GM12878 (cell line): ENCODE results near the gene C9orf78. TPM values are rescaled to one million over a fixed set of nuclear protein-coding genes. Genes with fewer than 3 reads are reported as not detected.

Source experiments
- ATF7 ChIP-seq: fragments of 450-650 bp; IDR thresholded peaks from 2 replicates; pipeline ENCODE4 v1.6.1; 2016; ENCODE audit warnings: low read depth, mild to moderate bottlenecking
- ESRRA ChIP-seq: IDR thresholded peaks from 2 replicates; pipeline ENCODE4 v1.6.1; 2012; ENCODE audit warnings: mild to moderate bottlenecking, low read length, improper control_type of control experiment
- FOS ChIP-seq: IDR thresholded peaks from 3 replicates; pipeline ENCODE4 v1.6.1; 2011; ENCODE audit warnings: borderline replicate concordance; ENCODE audit not compliant: insufficient read length; ENCODE audit errors: extremely low read depth
- FOXK2 ChIP-seq: fragments of 450-650 bp; IDR thresholded peaks from 2 replicates; pipeline ENCODE4 v1.6.1; 2017; ENCODE audit warnings: mild to moderate bottlenecking, moderate library complexity
- GATAD2B ChIP-seq: fragments of 450-650 bp; conservative IDR thresholded peaks from 2 replicates; pipeline ENCODE4 v1.6.1; 2017; ENCODE audit warnings: low read depth, mild to moderate bottlenecking, moderate library complexity
- HCFC1 ChIP-seq: fragments of 150-350 bp; IDR thresholded peaks from 2 replicates; pipeline ENCODE4 v1.6.1; 2014; ENCODE audit warnings: low read length
- HDAC6 ChIP-seq: fragments of 200-600 bp; sonication (generic); IDR thresholded peaks from one replicate; pipeline ENCODE4 v1.8.0; 2017; ENCODE audit warnings: antibody characterized with exemption; ENCODE audit not compliant: unreplicated experiment
- KLF5 ChIP-seq: fragments of 450-650 bp; IDR thresholded peaks from 2 replicates; pipeline ENCODE4 v1.6.1; 2014; ENCODE audit warnings: mild to moderate bottlenecking; ENCODE audit not compliant: partially characterized antibody
- MTA2 ChIP-seq: fragments of 450-650 bp; IDR thresholded peaks from 2 replicates; pipeline ENCODE4 v1.6.1; 2016; ENCODE audit warnings: low read depth, mild to moderate bottlenecking, moderate library complexity
- NFIC ChIP-seq: IDR thresholded peaks from 2 replicates; pipeline ENCODE4 v1.6.1; 2012; ENCODE audit warnings: low read depth, mild to moderate bottlenecking, inconsistent platforms, low read length, moderate library complexity
- NFYB ChIP-seq: IDR thresholded peaks from 2 replicates; pipeline ENCODE4 v1.6.1; 2011; ENCODE audit warnings: low read depth, mild to moderate bottlenecking, low read length, improper control_type of control experiment, moderate library complexity; ENCODE audit not compliant: insufficient read depth
- NR2C1 ChIP-seq: fragments of 450-650 bp; IDR thresholded peaks from 2 replicates; pipeline ENCODE4 v1.6.1; 2017; ENCODE audit warnings: antibody characterized with exemption, mild to moderate bottlenecking, moderate library complexity
- PAX8 ChIP-seq: fragments of 450-650 bp; IDR thresholded peaks from 2 replicates; pipeline ENCODE4 v1.6.1; 2017; ENCODE audit warnings: mild to moderate bottlenecking, moderate library complexity
- POLR2A ChIP-seq: IDR thresholded peaks from 2 replicates; pipeline ENCODE4 v1.6.1; 2011; ENCODE audit warnings: low read depth, mild to moderate bottlenecking, low read length
- POLR2AphosphoS5 ChIP-seq: IDR thresholded peaks from 2 replicates; pipeline ENCODE4 v1.6.1; 2011; ENCODE audit warnings: mild to moderate bottlenecking, low read length, inconsistent platforms
- RAD51 ChIP-seq: fragments of 450-650 bp; IDR thresholded peaks from 2 replicates; pipeline ENCODE4 v1.6.1; 2016; ENCODE audit warnings: moderate library complexity, mild to moderate bottlenecking, inconsistent platforms
- SIN3A ChIP-seq: IDR thresholded peaks from 2 replicates; pipeline ENCODE4 v1.6.1; 2012; ENCODE audit warnings: low read depth, low read length, improper control_type of control experiment
- TARDBP ChIP-seq: IDR thresholded peaks from 2 replicates; pipeline ENCODE4 v1.6.1; 2016; ENCODE audit warnings: borderline replicate concordance
- WRNIP1 ChIP-seq: IDR thresholded peaks from 2 replicates; pipeline ENCODE4 v1.6.1; 2011; ENCODE audit warnings: low read depth, low read length, improper control_type of control experiment, borderline replicate concordance
- YBX1 ChIP-seq: fragments of 450-650 bp; IDR thresholded peaks from 2 replicates; pipeline ENCODE4 v1.6.1; 2016; ENCODE audit warnings: antibody characterized with exemption
- YY1 ChIP-seq: IDR thresholded peaks from 2 replicates; pipeline ENCODE4 v1.6.1; 2011; ENCODE audit warnings: low read depth, mild to moderate bottlenecking, low read length
- ZNF274 ChIP-seq: IDR thresholded peaks from one replicate; pipeline ENCODE4 v1.8.0; 2011; ENCODE audit not compliant: insufficient read length, insufficient read depth
- polyA plus RNA-seq, 11 experiments: library from polyadenylated mRNA; depleted of rRNA in 4 of 11; unstranded in 6 of 11; stranded (reverse) in 5 of 11; fragments of >200 nt; fragmentation: Nextera tagmentation in 4 of 11; fragmentation: Illumina TruSeq in 1 of 11; extraction: Ambion mirVana in 4 of 11; extraction: Trizol in 1 of 11; gene quantifications; 1 replicate in 1 of 11; 2 replicates in 10 of 11; pipeline versions ENCODE4 v1.2.1 to v1.2.3, GENCODE V29; 2011 to 2016; ENCODE audit warnings: inconsistent platforms in 2 of 11, missing spikeins in 2 of 11, low read depth in 1 of 11
- total RNA-seq, 4 experiments: library from RNA; depleted of rRNA in 3 of 4; stranded (reverse); fragments of >200 nt in 3 of 4; fragmentation: Illumina TruSeq in 1 of 4; extraction: Trizol in 1 of 4; gene quantifications; 2 replicates each; pipeline versions ENCODE4 v1.2.1 to v1.2.3, GENCODE V29; 2013 to 2021
- TF ChIP-seq, protein P1 (sequence below): IDR thresholded peaks from 2 replicates; pipeline ENCODE4 v1.6.1; 2012; ENCODE audit warnings: low read depth, low read length, improper control_type of control experiment
- TF ChIP-seq, protein P2 (sequence below): fragments of 450-650 bp; IDR thresholded peaks from 2 replicates; pipeline ENCODE4 v1.6.1; 2017; ENCODE audit warnings: borderline replicate concordance
- TF ChIP-seq, protein P3 (sequence below): IDR thresholded peaks from 2 replicates; pipeline ENCODE4 v1.6.1; 2011; ENCODE audit warnings: borderline replicate concordance, low read depth, mild to moderate bottlenecking, moderate library complexity, mixed read lengths, low read length; ENCODE audit not compliant: insufficient read depth; ENCODE audit errors: extremely low read length
- TF ChIP-seq, protein P4 (sequence below): IDR thresholded peaks from 2 replicates; pipeline ENCODE4 v1.6.1; 2011; ENCODE audit warnings: low read depth, mild to moderate bottlenecking, low read length, moderate library complexity, borderline replicate concordance; ENCODE audit errors: extremely low read depth
- TF ChIP-seq, protein P5 (sequence below): fragments of 150-350 bp; IDR thresholded peaks from 2 replicates; pipeline ENCODE4 v1.6.1; 2014; ENCODE audit warnings: mild to moderate bottlenecking, low read depth, low read length

The C9orf78 gene
- total and polyA plus RNA-seq, 10 of the 15 experiments (the other 5 are each of a cell fraction or from before 2014, with no cell fraction given) = 23.0 to 60.9 (median 47.5) TPM

DNA sequence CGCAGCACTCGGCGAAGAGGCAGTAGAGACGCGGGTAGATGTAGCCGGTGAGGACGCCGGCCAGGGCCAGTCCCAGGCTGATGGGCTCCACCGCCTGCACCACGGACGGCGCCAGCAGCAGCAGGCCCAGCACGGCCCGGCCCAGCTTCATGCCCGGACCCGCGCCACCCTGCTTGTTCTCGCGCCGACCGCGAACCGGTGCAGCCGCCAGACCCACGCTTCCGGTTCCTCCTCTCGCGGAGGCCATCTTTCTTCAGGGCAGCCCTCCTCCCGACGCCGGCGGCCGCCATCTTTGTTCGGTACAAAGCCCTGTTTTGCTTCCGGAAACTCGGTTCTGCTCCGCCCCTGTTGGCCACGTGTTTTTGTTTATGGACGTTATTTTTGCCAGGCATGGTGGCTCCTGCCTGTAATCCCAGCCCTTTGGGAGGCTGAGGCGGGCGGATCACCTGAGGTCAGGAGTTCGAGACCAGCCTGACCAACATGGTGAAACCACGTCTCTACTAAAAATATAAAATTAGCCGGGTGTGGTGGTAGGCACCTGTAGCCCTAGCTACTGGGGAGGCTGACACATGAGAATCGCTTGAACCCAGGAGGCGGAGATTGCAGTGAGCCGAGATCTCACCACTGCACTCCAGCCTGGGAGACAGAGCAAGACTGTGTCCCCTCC is 11.0 kb downstream of the C9orf78 start, which contains the start of gene TOR1A (continued):
- TF ChIP-seq, protein P1, sequence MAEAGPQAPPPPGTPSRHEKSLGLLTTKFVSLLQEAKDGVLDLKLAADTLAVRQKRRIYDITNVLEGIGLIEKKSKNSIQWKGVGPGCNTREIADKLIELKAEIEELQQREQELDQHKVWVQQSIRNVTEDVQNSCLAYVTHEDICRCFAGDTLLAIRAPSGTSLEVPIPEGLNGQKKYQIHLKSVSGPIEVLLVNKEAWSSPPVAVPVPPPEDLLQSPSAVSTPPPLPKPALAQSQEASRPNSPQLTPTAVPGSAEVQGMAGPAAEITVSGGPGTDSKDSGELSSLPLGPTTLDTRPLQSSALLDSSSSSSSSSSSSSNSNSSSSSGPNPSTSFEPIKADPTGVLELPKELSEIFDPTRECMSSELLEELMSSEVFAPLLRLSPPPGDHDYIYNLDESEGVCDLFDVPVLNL = no peak
- TF ChIP-seq YY1 (peak; percentile 100), FOXK2 (peak; percentile 89), MTA2 (no peak; the same call in 1 of the 2 replicates), SIN3A (peak; percentile 83; the same call in 1 of the 2 replicates), KLF5 (peak; percentile 66), TARDBP (peak; percentile 88; the same call in 1 of the 2 replicates), WRNIP1 (no peak), RAD51 (peak; percentile 92), PAX8 (no peak), ATF7 (peak; percentile 34; the same call in 1 of the 2 replicates), GATAD2B (peak; percentile 53; the same call in 1 of the 2 replicates), HCFC1 (peak; percentile 90), NR2C1 (peak; percentile 95), POLR2AphosphoS5 (peak; percentile 84), YBX1 (no peak), ZNF274 (no peak), POLR2A (peak; percentile 97), NFYB (no peak), FOS (no peak), HDAC6 (no peak), NFIC (no peak), ESRRA (no peak)
- TF ChIP-seq, protein P2, sequence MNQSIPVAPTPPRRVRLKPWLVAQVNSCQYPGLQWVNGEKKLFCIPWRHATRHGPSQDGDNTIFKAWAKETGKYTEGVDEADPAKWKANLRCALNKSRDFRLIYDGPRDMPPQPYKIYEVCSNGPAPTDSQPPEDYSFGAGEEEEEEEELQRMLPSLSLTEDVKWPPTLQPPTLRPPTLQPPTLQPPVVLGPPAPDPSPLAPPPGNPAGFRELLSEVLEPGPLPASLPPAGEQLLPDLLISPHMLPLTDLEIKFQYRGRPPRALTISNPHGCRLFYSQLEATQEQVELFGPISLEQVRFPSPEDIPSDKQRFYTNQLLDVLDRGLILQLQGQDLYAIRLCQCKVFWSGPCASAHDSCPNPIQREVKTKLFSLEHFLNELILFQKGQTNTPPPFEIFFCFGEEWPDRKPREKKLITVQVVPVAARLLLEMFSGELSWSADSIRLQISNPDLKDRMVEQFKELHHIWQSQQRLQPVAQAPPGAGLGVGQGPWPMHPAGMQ = no peak
- TF ChIP-seq, protein P3, sequence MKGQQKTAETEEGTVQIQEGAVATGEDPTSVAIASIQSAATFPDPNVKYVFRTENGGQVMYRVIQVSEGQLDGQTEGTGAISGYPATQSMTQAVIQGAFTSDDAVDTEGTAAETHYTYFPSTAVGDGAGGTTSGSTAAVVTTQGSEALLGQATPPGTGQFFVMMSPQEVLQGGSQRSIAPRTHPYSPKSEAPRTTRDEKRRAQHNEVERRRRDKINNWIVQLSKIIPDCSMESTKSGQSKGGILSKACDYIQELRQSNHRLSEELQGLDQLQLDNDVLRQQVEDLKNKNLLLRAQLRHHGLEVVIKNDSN = peak; percentile 56
- TF ChIP-seq, protein P4, sequence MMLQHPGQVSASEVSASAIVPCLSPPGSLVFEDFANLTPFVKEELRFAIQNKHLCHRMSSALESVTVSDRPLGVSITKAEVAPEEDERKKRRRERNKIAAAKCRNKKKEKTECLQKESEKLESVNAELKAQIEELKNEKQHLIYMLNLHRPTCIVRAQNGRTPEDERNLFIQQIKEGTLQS = no peak
- TF ChIP-seq, protein P5, sequence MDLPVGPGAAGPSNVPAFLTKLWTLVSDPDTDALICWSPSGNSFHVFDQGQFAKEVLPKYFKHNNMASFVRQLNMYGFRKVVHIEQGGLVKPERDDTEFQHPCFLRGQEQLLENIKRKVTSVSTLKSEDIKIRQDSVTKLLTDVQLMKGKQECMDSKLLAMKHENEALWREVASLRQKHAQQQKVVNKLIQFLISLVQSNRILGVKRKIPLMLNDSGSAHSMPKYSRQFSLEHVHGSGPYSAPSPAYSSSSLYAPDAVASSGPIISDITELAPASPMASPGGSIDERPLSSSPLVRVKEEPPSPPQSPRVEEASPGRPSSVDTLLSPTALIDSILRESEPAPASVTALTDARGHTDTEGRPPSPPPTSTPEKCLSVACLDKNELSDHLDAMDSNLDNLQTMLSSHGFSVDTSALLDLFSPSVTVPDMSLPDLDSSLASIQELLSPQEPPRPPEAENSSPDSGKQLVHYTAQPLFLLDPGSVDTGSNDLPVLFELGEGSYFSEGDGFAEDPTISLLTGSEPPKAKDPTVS = no peak
